Right lobe of liver (tissue), 6 donors: ENCODE results near the gene APBB2. TPM values are rescaled to one million over a fixed set of nuclear protein-coding genes. Genes with fewer than 3 reads are reported as not detected.

Experiments used
- ATAC-seq, 4 donors: fragments of 200-7000 bp; cut with Tn5 transposase; one replicate each; pipeline ENCODE4 v1.9.1; 2020; ENCODE audit warnings: mild to moderate bottlenecking in 4 of 4, moderate library complexity in 4 of 4
- DNase-seq, 3 donors: peaks; one replicate each; pipeline ENCODE4 v3.0.0-alpha.2; 2020
- H3K27ac ChIP-seq, 3 donors: fragments of 200-600 bp; one replicate each; pipeline ENCODE4 v1.8.0; 2022
- H3K27me3 ChIP-seq, 2 donors: fragments of 200-600 bp; one replicate each; pipeline ENCODE4 v1.8.0; 2022
- H3K36me3 ChIP-seq, 4 donors: fragments of 200-600 bp; sonication (generic) in 1 of 4; one replicate each; pipeline versions ENCODE4 v1.5.1 to v1.8.0; 2017 to 2022; ENCODE audit warnings: control low read depth in 1 of 4
- H3K4me1 ChIP-seq, 4 donors: fragments of 200-600 bp; sonication (generic) in 1 of 4; one replicate each; pipeline versions ENCODE4 v1.5.1 to v1.8.0; 2017 to 2022; ENCODE audit warnings: control low read depth in 1 of 4
- H3K4me3 ChIP-seq, 3 donors: fragments of 200-600 bp; one replicate each; pipeline ENCODE4 v1.8.0; 2022
- H3K9me3 ChIP-seq, 4 donors: fragments of 200-600 bp; sonication (generic) in 1 of 4; one replicate each; pipeline versions ENCODE4 v1.5.1 to v1.8.0; 2017 to 2022; ENCODE audit warnings: control low read depth in 1 of 4
- POLR2A ChIP-seq: fragments of 450-650 bp; IDR thresholded peaks from one replicate; pipeline ENCODE4 v1.6.1; 2017; ENCODE audit warnings: antibody characterized with exemption, mild to moderate bottlenecking
- WGBS: methylation state at CpG from one replicate; pipeline ENCODE4 v1.1.6; 2018; ENCODE audit warnings: low coverage, low lambda C conversion rate; ENCODE audit not compliant: insufficient coverage; ENCODE audit errors: missing lambda C conversion rate; 5-methylcytosine and 5-hydroxymethylcytosine counted together
- intact Hi-C, 2 donors: fragments of 100-400 bp; cut with DNase I; formaldehyde crosslinking; loops; one replicate each; pipeline versions ENCODE4 v1.11.2 to v1.14.1; 2022
- total RNA-seq, 6 experiments: library from RNA; depleted of rRNA in 2 of 6; stranded (reverse); fragments of >200 nt in 2 of 6; fragmentation: NEBNext Ultra II Directional in 3 of 6; extraction: Animal tissue kit (Norgen Biotek cat#: 25700) in 3 of 6; gene quantifications; one replicate each; pipeline versions ENCODE4 v1.1.0 to v1.2.4, GENCODE V29; 2016 to 2023
- TF ChIP-seq, protein P1 (sequence below), 4 donors: fragments of 200-600 bp in 3 of 4; fragments of 450-650 bp in 1 of 4; IDR thresholded peaks; one replicate each; pipeline versions ENCODE4 v1.5.1 to v1.8.0; 2016 to 2022; ENCODE audit warnings: antibody characterized with exemption in 4 of 4, mild to moderate bottlenecking in 2 of 4
- donor health status: DM: no; HTN: yes; CAD: no.
- donor health status: DM: no; HTN: no; CAD: no.
- donor health status: DM: no; HTN: no; CAD: no.
- donor health status: DM: no; HTN: yes; CAD: no.
- donor health status: DM: no; HTN: yes; CAD: no.

APBB2 gene
- total RNA-seq, 6 experiments from 2014 or later: 14.1 to 27.9 (median 25.1) TPM

GRCh38 chr4:41167191-41167590 lies 47.2 kb downstream of the APBB2 start:
- Histone ChIP-seq H3K9me3 (no peaks in the 10 kb centered on the region), H3K36me3 (no peaks in the 10 kb centered on the region), H3K27ac (no peak overlapping the region), H3K4me1 (peaks cover 0 to 6% (median 0%) of the 10 kb centered on the region in 4 donors), H3K4me3 (no peak overlapping the region), H3K27me3 (no peaks in the 10 kb centered on the region)
- no CpG with 5 or more reads among the region's 4 CpGs for WGBS
- no peak for ATAC-seq
- intact Hi-C loops: no loop called here
- DNase-seq: no peak
- no peak for TF ChIP-seq POLR2A
- TF ChIP-seq, protein P1, sequence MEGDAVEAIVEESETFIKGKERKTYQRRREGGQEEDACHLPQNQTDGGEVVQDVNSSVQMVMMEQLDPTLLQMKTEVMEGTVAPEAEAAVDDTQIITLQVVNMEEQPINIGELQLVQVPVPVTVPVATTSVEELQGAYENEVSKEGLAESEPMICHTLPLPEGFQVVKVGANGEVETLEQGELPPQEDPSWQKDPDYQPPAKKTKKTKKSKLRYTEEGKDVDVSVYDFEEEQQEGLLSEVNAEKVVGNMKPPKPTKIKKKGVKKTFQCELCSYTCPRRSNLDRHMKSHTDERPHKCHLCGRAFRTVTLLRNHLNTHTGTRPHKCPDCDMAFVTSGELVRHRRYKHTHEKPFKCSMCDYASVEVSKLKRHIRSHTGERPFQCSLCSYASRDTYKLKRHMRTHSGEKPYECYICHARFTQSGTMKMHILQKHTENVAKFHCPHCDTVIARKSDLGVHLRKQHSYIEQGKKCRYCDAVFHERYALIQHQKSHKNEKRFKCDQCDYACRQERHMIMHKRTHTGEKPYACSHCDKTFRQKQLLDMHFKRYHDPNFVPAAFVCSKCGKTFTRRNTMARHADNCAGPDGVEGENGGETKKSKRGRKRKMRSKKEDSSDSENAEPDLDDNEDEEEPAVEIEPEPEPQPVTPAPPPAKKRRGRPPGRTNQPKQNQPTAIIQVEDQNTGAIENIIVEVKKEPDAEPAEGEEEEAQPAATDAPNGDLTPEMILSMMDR (IDR thresholded peaks at IDR 0.05): no peak

- Histone ChIP-seq H3K9me3 (no peaks in the 10 kb centered on the region), H3K27me3 (no peaks in the 10 kb centered on the region), H3K36me3 (no peaks in the 10 kb centered on the region), H3K4me1 (peaks cover 0 to 6% (median 0%) of the 10 kb centered on the region in 4 donors), H3K4me3 (no peak overlapping the region), H3K27ac (peak overlapping the region in 1 of 3 donors; percentile 19)
- TF ChIP-seq POLR2A: no peak
- TF ChIP-seq, protein P1 (IDR thresholded peaks at IDR 0.05): no peak
- WGBS: 54% methylated on average over 2 of the region's 2 CpGs
- DNase-seq: no peak
- intact Hi-C loops: no loop called here
- peak in 3 of 4 donors; percentile 46 to 57 (median 54) for ATAC-seq
Observed at GRCh38 chr4:41164405-41164804, 49.9 kb downstream of the APBB2 start.

GRCh38 chr4:41161355-41161754 lies 53.0 kb downstream of the APBB2 start:
- H3K27ac ChIP-seq: no peak overlapping the region
- H3K4me3 ChIP-seq: no peak overlapping the region
- no peaks in the 10 kb centered on the region for H3K36me3 ChIP-seq
- intact Hi-C loops: no loop called here
- no peak for TF ChIP-seq POLR2A
- TF ChIP-seq, protein P1 (IDR thresholded peaks at IDR 0.05): no peak
- no peaks in the 10 kb centered on the region for H3K9me3 ChIP-seq
- H3K4me1 ChIP-seq: peaks cover 0 to 14% (median 3%) of the 10 kb centered on the region in 4 donors
- ATAC-seq: no peak
- 78% methylated on average over 3 of the region's 3 CpGs for WGBS
- no peaks in the 10 kb centered on the region for H3K27me3 ChIP-seq
- DNase-seq: no peak

DNA sequence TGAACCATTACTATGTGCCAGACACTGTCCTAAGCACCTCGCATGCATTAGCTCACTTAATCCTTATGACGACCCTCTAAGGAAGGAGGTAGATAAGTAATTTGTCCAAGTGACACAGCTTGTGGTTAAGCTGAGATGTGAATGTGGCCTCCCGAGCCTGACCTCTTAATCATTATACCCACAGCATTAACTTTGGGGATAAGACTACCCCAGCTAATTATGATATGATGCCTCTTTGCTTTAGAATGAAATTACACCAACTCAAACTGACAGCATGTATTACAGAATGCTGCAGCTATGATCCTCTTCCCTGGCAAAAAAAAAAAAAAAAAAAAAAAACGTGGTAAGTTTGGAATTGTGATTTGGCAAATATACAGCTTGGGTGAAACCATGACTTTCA lies 53.5 kb downstream of the APBB2 start:
- WGBS: 55% methylated on average over 4 of the region's 4 CpGs
- Histone ChIP-seq H3K4me3 (no peak overlapping the region), H3K27me3 (no peaks in the 10 kb centered on the region), H3K36me3 (no peaks in the 10 kb centered on the region), H3K9me3 (no peaks in the 10 kb centered on the region), H3K27ac (no peak overlapping the region), H3K4me1 (peaks cover 0 to 14% (median 3%) of the 10 kb centered on the region in 4 donors)
- intact Hi-C loops: no loop called here
- TF ChIP-seq, protein P1 (IDR thresholded peaks at IDR 0.05): no peak
- TF ChIP-seq POLR2A: no peak
- DNase-seq (no peak), ATAC-seq (no peak)
